ENCODE results near the gene DDX39B.
"Not testable (repeated sequence)": the region's sequence is repeated elsewhere in the genome, so short reads cannot be mapped to it uniquely, and the experiment has no call there.

The DDX39B gene

DNA sequence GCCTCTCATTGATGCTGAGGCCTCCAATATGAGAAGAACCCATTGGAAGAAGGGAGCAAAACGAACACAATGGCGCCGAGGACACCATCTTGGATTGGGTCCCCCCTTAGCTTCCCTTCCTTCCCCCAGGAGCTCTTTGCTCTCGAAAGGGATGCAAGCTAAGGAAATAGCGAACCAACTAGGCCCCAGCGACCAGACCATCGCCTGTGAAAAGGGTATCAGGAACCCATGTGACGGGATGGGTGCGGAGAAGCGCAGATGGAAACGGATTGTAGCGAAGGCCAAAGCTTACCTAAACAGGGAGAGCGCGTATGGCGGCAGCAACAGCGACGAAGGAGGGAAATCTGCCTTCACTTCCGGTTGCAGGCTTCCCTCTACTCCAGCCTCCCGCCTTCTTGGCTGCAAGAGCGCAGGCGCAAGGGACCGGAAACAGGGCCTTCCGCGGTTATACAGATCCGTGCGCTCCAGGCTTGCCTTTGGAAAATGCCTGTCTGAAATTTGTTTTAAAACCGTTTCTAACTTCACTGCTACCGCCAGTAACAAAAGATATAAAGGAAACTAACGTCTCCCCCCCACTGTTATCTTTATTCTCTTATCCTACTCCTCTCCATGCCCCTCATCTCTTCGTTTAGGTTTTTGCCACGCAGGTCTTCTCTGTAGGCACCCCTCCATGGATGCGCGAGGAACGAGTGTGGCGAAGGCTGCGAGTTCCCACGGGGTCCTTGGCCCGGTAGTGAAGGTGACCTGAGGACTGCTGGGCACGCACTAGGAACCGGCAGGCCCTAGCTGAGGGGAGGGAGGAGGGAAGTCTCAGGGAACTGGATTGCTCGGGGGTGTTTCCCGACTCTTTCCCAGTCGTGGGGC lies at the start of gene DDX39B:
DDX39B (minus strand) TSS at position 346 of the 864 bp plus-strand sequence. CDS start 1,471 bp downstream, outside the sequence.
- DNase-seq (ENCODE audit: low read depth in 3 of 3), result peak; percentile 68 to 90 (median 80)

- DNase-seq (ENCODE audit: low read depth in 3 of 3), result not testable (repeated sequence)
Measured at GRCh38 chr6:31590691-31591090, 48.9 kb upstream of the DDX39B start.

GRCh38 chr6:31588871-31589650 lies 47.3 kb upstream of the DDX39B start:
- DNase-seq (ENCODE audit: low read depth in 3 of 3), result no peak

DNA sequence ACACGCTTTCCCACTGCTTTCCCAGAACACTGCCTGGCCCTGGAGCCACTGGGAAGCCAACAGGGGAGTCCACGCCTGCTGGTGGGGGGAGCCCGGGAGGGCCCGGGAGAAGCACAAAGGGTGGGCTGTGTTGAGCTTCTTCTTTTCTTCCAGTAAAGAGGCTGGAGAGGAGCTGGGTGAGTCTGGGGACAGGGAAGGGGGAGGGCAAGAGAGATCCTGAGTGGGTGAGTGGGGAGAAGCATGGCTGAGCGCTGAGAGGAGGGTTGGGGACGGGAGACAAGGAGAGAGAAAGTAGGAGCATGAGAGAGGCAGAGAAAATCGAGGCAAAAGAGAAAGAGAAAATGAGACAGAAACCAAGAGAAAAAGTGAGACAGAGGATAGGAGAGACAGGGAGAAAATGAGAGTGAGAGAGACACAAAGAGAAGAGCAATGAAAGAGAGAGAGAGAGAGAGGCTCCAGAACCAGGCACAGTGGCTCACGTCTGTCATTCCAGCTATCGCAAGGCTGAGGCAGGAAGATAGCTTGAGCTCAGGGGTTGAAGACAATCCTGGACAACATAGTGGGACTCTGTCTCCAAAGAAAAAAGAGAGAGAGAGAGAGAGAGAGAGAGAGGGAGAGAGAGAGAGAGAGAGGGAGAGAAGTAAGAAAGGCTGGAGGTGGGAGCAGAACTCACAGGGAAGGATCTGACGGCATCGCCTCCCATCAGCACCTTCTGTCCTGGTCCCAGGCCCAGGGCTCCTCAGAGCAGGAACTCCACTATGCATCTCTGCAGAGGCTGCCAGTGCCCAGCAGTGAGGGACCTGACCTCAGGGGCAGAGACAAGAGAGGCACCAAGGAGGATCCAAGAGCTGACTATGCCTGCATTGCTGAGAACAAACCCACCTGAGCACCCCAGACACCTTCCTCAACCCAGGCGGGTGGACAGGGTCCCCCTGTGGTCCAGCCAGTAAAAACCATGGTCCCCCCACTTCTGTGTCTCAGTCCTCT lies 46.3 kb upstream of the DDX39B start:
- DNase-seq (ENCODE audit: low read depth in 3 of 3), result no peak

GRCh38 chr6:31586599-31587281 lies 44.9 kb upstream of the DDX39B start:
- DNase-seq (ENCODE audit: low read depth in 3 of 3), result no peak

DNA sequence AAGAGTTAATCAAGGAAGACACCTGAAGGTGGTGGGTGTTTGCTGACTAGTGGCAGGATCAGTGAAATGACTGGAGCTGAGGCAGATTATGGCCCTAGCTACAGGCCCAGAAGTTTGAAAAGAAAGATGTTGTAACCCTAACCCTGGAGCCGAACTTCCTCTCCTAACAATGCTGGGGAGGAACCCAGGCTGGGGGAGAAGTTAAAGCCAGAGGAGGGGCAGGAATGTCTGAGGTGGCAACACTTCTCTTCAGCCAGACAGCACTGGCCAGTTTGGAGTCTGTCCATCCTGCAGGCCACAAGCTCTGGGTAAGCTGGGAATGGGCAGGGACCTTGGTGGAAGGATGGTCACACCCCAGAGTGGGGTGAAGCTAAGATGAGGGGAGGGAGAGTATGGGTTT lies 44.2 kb upstream of the DDX39B start, which contains the start of gene LST1:
LST1 (plus strand) TSS at position 270 of the 400 bp plus-strand sequence. CDS start 1,023 bp downstream, outside the sequence.
- DNase-seq (ENCODE audit: low read depth in 3 of 3), result no peak

- DNase-seq (ENCODE audit: low read depth in 3 of 3), result no peak
Measured at GRCh38 chr6:31585491-31585890, 43.7 kb upstream of the DDX39B start.

- no peak for DNase-seq (ENCODE audit: low read depth in 3 of 3)
Measured at GRCh38 chr6:31582230-31582643, 40.4 kb upstream of the DDX39B start, which contains the start of gene LTB. Gene LTB, minus strand, starts transcription at chr6:31582424. Its CDS starts 7 bp downstream, at chr6:31582417.

DNA sequence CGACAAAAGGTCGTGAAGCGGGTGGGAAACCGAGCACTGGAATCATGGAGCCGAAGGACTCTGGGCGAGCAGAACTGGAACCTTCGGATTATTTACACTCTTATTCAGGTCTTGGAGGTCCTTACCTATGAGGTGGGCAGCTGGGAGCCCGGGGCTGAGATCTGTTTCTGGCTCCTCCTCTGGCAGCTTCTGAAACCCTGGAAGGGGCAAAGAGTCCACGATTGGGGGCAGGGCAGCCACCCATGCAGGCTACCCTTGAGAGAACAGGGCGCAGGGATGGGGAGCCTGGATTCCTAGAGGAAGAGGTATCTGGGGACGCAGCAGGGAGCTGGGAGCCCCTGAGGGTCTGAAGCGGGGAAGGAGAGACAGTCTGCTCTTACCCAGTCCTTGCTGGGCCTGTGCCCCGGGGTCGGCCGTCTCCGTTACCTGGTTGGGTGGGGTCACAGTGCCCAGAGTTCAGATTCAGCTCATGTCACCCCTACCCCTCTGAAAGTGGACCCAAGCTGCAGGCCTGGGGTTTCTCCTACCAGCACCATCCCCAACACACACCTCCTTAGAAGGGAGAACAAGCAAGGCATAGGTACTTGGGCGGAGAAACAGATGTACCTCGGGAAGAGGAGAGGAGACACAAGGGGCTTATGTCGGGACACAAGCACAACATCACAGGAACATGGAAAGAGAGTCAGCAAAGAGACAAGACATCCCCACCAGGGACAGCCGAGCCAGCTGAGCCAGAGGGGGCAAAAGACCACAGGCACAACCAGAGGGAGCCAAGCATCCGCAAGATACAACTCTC lies 39.8 kb upstream of the DDX39B start:
- no peak for DNase-seq (ENCODE audit: low read depth in 3 of 3)

GRCh38 chr6:31580807-31581433 lies 39.1 kb upstream of the DDX39B start:
- DNase-seq (ENCODE audit: low read depth in 3 of 3), result peak; percentile 81 to 91 (median 83)

DNA sequence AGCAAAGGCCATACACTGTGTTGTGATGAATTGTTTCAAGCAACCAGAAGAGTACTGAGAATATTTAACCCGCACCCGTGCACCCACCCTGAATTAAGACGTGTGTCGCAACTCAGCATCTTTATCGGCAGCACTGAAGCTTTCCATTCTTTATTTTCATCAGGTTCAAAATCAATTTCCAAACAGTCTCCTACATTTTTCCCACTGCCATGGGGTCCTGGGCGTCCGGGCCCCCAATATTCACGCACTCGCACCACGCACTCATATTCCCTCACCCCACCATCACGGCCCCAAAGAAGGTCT lies 38.6 kb upstream of the DDX39B start:
- no peak for DNase-seq (ENCODE audit: low read depth in 3 of 3)

DNA sequence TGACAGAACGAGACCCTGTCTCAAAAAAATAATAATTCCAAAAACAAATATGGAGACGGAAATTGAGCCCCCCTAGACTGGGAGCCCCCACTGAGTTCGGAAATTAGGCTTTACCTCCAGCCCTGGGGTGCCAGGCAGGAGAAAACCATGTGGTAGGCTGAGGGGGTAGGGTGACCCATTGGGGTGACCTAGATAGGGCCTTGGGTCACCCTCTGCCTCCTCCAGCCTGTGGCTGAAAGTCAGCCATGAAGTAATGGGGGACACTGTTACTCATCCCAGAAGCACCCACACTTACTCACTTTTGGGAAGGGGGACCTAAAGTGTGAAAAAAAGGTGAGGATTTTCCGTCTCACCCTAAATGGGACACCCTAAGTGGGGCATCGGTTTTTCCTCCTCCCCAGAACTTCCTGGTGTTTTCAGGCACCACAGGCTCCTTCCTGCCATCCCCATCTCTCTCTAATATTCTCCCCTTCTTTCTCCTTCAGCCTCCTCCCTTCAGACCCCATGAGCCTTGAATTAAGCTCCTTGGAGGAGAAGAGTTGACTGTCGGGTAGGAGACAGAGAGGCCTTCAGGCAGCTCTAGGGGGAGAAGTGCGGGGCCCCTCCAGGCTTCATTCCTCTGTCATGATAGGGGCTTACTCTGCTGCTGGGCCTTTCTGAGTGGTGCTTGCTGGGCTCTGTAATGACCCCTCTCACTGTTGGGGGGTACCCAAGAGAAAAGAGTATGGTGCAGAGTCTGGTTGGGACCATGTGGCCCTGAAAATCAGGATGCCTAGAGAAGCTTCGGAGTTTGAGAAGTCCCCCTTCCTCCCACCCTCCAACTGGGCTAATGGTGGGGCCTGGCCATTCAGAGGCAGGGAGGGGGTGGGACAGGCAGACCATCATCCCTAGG lies 38.0 kb upstream of the DDX39B start:
- DNase-seq (ENCODE audit: low read depth in 3 of 3), result no peak

GRCh38 chr6:31579119-31579505 lies 37.3 kb upstream of the DDX39B start:
- no peak for DNase-seq (ENCODE audit: low read depth in 3 of 3)

DNA sequence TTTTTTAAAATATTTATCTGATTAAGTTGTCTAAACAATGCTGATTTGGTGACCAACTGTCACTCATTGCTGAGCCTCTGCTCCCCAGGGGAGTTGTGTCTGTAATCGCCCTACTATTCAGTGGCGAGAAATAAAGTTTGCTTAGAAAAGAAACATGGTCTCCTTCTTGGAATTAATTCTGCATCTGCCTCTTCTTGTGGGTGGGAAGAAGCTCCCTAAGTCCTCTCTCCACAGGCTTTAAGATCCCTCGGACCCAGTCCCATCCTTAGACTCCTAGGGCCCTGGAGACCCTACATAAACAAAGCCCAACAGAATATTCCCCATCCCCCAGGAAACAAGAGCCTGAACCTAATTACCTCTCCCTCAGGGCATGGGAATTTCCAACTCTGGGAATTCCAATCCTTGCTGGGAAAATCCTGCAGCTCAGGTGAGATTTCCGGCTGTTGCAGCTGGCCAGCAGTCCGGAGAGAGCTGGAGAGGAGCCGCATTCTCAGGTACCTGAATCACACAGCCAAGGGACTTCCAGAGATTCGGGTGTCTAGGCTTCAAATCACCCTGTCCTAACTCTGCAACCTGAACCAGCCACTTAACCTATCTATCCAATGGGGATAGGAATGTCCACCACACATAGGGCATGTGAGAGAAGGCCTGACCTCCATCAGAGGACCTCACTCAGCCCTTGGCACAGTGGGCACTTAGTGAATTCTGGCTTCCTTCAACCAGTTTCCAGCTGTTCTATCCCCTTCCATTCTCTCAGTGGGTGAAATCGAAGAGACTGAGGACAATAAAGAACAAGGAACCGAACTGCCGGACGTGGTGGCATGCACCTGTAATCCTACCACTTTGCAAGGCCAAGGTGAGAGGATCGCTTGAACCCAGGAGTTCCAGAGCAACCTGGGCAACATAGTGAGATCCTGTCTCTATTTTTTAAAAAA lies 36.6 kb upstream of the DDX39B start:
- DNase-seq (ENCODE audit: low read depth in 3 of 3), result no peak

GRCh38 chr6:31577579-31577966 lies 35.8 kb upstream of the DDX39B start:
- DNase-seq (ENCODE audit: low read depth in 3 of 3), result no peak

DNA sequence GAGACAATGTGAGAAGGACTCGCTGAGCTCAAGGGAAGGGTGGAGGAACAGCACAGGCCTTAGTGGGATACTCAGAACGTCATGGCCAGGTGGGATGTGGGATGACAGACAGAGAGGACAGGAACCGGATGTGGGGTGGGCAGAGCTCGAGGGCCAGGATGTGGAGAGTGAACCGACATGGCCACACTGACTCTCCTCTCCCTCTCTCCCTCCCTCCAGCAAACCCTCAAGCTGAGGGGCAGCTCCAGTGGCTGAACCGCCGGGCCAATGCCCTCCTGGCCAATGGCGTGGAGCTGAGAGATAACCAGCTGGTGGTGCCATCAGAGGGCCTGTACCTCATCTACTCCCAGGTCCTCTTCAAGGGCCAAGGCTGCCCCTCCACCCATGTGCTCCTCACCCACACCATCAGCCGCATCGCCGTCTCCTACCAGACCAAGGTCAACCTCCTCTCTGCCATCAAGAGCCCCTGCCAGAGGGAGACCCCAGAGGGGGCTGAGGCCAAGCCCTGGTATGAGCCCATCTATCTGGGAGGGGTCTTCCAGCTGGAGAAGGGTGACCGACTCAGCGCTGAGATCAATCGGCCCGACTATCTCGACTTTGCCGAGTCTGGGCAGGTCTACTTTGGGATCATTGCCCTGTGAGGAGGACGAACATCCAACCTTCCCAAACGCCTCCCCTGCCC lies 35.2 kb upstream of the DDX39B start:
- no peak for DNase-seq (ENCODE audit: low read depth in 3 of 3)

All from stimulated activated CD4-positive, alpha-beta T cell treated with anti-CD3 and anti-CD28 coated beads, TNF-alpha, amount 100 ng/mL, for 4 hours (primary cell).